Renal cortical epithelial cell (primary cell): ENCODE data around the gene WNT9A. TPM values are rescaled to one million over a fixed set of nuclear protein-coding genes. Genes with fewer than 3 reads are reported as not detected.

Experiments
- DNase-seq: peaks from one replicate; pipeline ENCODE4 v3.0.0-alpha.2; 2011; ENCODE audit warnings: low read depth
- total RNA-seq: library from RNA; depleted of rRNA; stranded (reverse); fragments of >200 nt; gene quantifications from 2 replicates; pipeline ENCODE4 v1.2.3, GENCODE V29; 2014

WNT9A gene
- total RNA-seq, 1 donor from 2014 or later = 0.89 TPM

- DNase-seq = no peak
These were observed 23.4 kb downstream of the WNT9A start for GRCh38 chr1:227924168-227924832.

GRCh38 chr1:227923353-227924167 lies 24.2 kb downstream of the WNT9A start:
- DNase-seq = no peak

GRCh38 chr1:227922501-227923352 lies 25.0 kb downstream of the WNT9A start:
- DNase-seq = no peak

GRCh38 chr1:227921461-227922185 lies 26.1 kb downstream of the WNT9A start:
- no peak for DNase-seq

GRCh38 chr1:227920896-227921295 lies 26.8 kb downstream of the WNT9A start:
- DNase-seq = no peak

- no peak for DNase-seq
These were observed 27.3 kb downstream of the WNT9A start for GRCh38 chr1:227920426-227920825.

GRCh38 chr1:227919906-227920305 lies 27.8 kb downstream of the WNT9A start:
- no peak for DNase-seq

- DNase-seq = no peak
These were observed 29.0 kb downstream of the WNT9A start for GRCh38 chr1:227918736-227919135.

- no peak for DNase-seq
These were observed 29.5 kb downstream of the WNT9A start for GRCh38 chr1:227918083-227918700.

GRCh38 chr1:227917081-227917950 lies 30.4 kb downstream of the WNT9A start:
- no peak for DNase-seq

GRCh38 chr1:227916655-227917054 lies 31.1 kb downstream of the WNT9A start:
- DNase-seq = no peak

GRCh38 chr1:227915564-227916553 lies 31.9 kb downstream of the WNT9A start:
- no peak for DNase-seq

GRCh38 chr1:227914801-227915563 lies 32.8 kb downstream of the WNT9A start:
- DNase-seq = no peak

- DNase-seq = no peak
These were observed 33.7 kb downstream of the WNT9A start for GRCh38 chr1:227913764-227914721.

- no peak for DNase-seq
These were observed 34.4 kb downstream of the WNT9A start for GRCh38 chr1:227913396-227913763.

- DNase-seq = no peak
These were observed 34.9 kb downstream of the WNT9A start for GRCh38 chr1:227912866-227913265.

- no peak for DNase-seq
These were observed 36.4 kb downstream of the WNT9A start for GRCh38 chr1:227911376-227911775.
